Activated naive CD8-positive, alpha-beta T cell treated with anti-CD3 and anti-CD28 coated beads, Interleukin-2, amount 50 U/mL, for 24 hours (primary cell): ENCODE measurements around the gene CIROP.

ENCODE experiments used
- ATAC-seq: fragments of 150-1000 bp; cut with Tn5 transposase; one replicate; pipeline ENCODE4 v1.10.0; 2021
- DNase-seq: peaks from one replicate; pipeline ENCODE4 v3.0.0; 2021
- H3K27ac Mint-ChIP-seq: one replicate; pipeline ENCODE4 v1.8.0; 2021; ENCODE audit warnings: mild to moderate bottlenecking, mixed read lengths
- H3K27me3 Mint-ChIP-seq: one replicate; pipeline ENCODE4 v1.8.0; 2021; ENCODE audit warnings: mixed read lengths
- H3K36me3 Mint-ChIP-seq: one replicate; pipeline ENCODE4 v1.8.0; 2021; ENCODE audit warnings: low read depth, mixed read lengths
- H3K4me1 Mint-ChIP-seq: one replicate; pipeline ENCODE4 v1.8.0; 2021; ENCODE audit warnings: mixed read lengths
- H3K4me3 Mint-ChIP-seq: one replicate; pipeline ENCODE4 v1.8.0; 2021; ENCODE audit warnings: mild to moderate bottlenecking, moderate library complexity, mixed read lengths
- H3K9me3 Mint-ChIP-seq: one replicate; pipeline ENCODE4 v1.8.0; 2021; ENCODE audit warnings: mixed read lengths

The CIROP gene

GRCh38 chr14:23079716-23080115 lies 25.1 kb downstream of the CIROP start:
- H3K4me1 Mint-ChIP-seq = peaks cover 6% of the 10 kb centered on the region
- peaks cover 54% of the 10 kb centered on the region for H3K36me3 Mint-ChIP-seq
- no peak overlapping the region for H3K4me3 Mint-ChIP-seq
- no peaks in the 10 kb centered on the region for H3K27me3 Mint-ChIP-seq
- H3K9me3 Mint-ChIP-seq = no peaks in the 10 kb centered on the region
- ATAC-seq = no peak
- no peak for DNase-seq
- H3K27ac Mint-ChIP-seq = peak overlapping the region; percentile 8

GRCh38 chr14:23078692-23079116 lies 26.1 kb downstream of the CIROP start:
- DNase-seq = no peak
- Mint-ChIP-seq H3K9me3 (no peaks in the 10 kb centered on the region), H3K4me3 (no peak overlapping the region), H3K27ac (no peak overlapping the region), H3K36me3 (peaks cover 57% of the 10 kb centered on the region), H3K4me1 (peaks cover 3% of the 10 kb centered on the region), H3K27me3 (no peaks in the 10 kb centered on the region)
- peak; percentile 43 for ATAC-seq

- no peaks in the 10 kb centered on the region for H3K9me3 Mint-ChIP-seq
- no peak overlapping the region for H3K4me3 Mint-ChIP-seq
- peaks cover 3% of the 10 kb centered on the region for H3K4me1 Mint-ChIP-seq
- H3K27me3 Mint-ChIP-seq = no peaks in the 10 kb centered on the region
- peaks cover 57% of the 10 kb centered on the region for H3K36me3 Mint-ChIP-seq
- no peak for ATAC-seq
- peak overlapping the region; percentile 8 for H3K27ac Mint-ChIP-seq
- no peak for DNase-seq
These were observed 26.8 kb downstream of the CIROP start for GRCh38 chr14:23077962-23078361.

GRCh38 chr14:23076785-23077408 lies 27.9 kb downstream of the CIROP start:
- DNase-seq (peak; percentile 28), ATAC-seq (no peak)
- Mint-ChIP-seq H3K27me3 (no peaks in the 10 kb centered on the region), H3K4me1 (peaks cover 8% of the 10 kb centered on the region), H3K9me3 (no peaks in the 10 kb centered on the region), H3K27ac (no peak overlapping the region), H3K4me3 (no peak overlapping the region), H3K36me3 (peaks cover 62% of the 10 kb centered on the region)

- Mint-ChIP-seq H3K27ac (no peak overlapping the region), H3K27me3 (no peaks in the 10 kb centered on the region), H3K4me1 (peaks cover 22% of the 10 kb centered on the region), H3K9me3 (no peaks in the 10 kb centered on the region), H3K4me3 (no peak overlapping the region), H3K36me3 (peaks cover 54% of the 10 kb centered on the region)
- ATAC-seq (no peak), DNase-seq (no peak)
These were observed 29.9 kb downstream of the CIROP start for GRCh38 chr14:23074906-23075305.

- Mint-ChIP-seq H3K27ac (peak overlapping the region; percentile 96), H3K9me3 (no peaks in the 10 kb centered on the region), H3K4me3 (peak overlapping the region; percentile 96), H3K27me3 (no peaks in the 10 kb centered on the region), H3K4me1 (peaks cover 34% of the 10 kb centered on the region), H3K36me3 (peaks cover 44% of the 10 kb centered on the region)
- ATAC-seq (no peak), DNase-seq (no peak)
These were observed 32.8 kb downstream of the CIROP start for GRCh38 chr14:23071921-23072539.

GRCh38 chr14:23071244-23071920 lies 33.4 kb downstream of the CIROP start:
- H3K27me3 Mint-ChIP-seq = no peaks in the 10 kb centered on the region
- no peaks in the 10 kb centered on the region for H3K9me3 Mint-ChIP-seq
- H3K27ac Mint-ChIP-seq = peak overlapping the region; percentile 96
- peak overlapping the region; percentile 96 for H3K4me3 Mint-ChIP-seq
- peak; percentile 96 for ATAC-seq
- peaks cover 45% of the 10 kb centered on the region for H3K36me3 Mint-ChIP-seq
- peak; percentile 80 for DNase-seq
- H3K4me1 Mint-ChIP-seq = peaks cover 34% of the 10 kb centered on the region

GRCh38 chr14:23070262-23071129 lies 34.3 kb downstream of the CIROP start:
- H3K9me3 Mint-ChIP-seq = no peaks in the 10 kb centered on the region

GRCh38 chr14:23069413-23069806 lies 35.4 kb downstream of the CIROP start:
- H3K27ac Mint-ChIP-seq = peak overlapping the region; percentile 74
- no peaks in the 10 kb centered on the region for H3K9me3 Mint-ChIP-seq
- DNase-seq = no peak
- no peak for ATAC-seq
- peaks cover 51% of the 10 kb centered on the region for H3K36me3 Mint-ChIP-seq
- peak overlapping the region; percentile 96 for H3K4me3 Mint-ChIP-seq
- H3K27me3 Mint-ChIP-seq = no peaks in the 10 kb centered on the region
- H3K4me1 Mint-ChIP-seq = peaks cover 41% of the 10 kb centered on the region

More at GRCh38 chr14:23070262-23071129, 34.3 kb downstream of the CIROP start:
- Mint-ChIP-seq H3K36me3 (peaks cover 50% of the 10 kb centered on the region), H3K27ac (peak overlapping the region; percentile 96), H3K4me3 (peak overlapping the region; percentile 96), H3K4me1 (peaks cover 40% of the 10 kb centered on the region), H3K27me3 (no peaks in the 10 kb centered on the region)
- DNase-seq (no peak), ATAC-seq (no peak)

- Mint-ChIP-seq H3K36me3 (peaks cover 51% of the 10 kb centered on the region), H3K9me3 (no peaks in the 10 kb centered on the region), H3K27me3 (no peaks in the 10 kb centered on the region), H3K4me3 (peak overlapping the region; percentile 61), H3K4me1 (peaks cover 41% of the 10 kb centered on the region), H3K27ac (peak overlapping the region; percentile 74)
- peak; percentile 85 for ATAC-seq
- peak; percentile 71 for DNase-seq
These were observed 35.9 kb downstream of the CIROP start for GRCh38 chr14:23068789-23069412.

GRCh38 chr14:23067847-23068788 lies 36.7 kb downstream of the CIROP start:
- peak overlapping the region; percentile 74 for H3K27ac Mint-ChIP-seq
- H3K9me3 Mint-ChIP-seq = no peaks in the 10 kb centered on the region
- H3K4me3 Mint-ChIP-seq = peak overlapping the region; percentile 61
- H3K27me3 Mint-ChIP-seq = no peaks in the 10 kb centered on the region
- ATAC-seq (no peak), DNase-seq (no peak)
- peaks cover 41% of the 10 kb centered on the region for H3K4me1 Mint-ChIP-seq
- H3K36me3 Mint-ChIP-seq = peaks cover 56% of the 10 kb centered on the region

GRCh38 chr14:23066855-23067744 lies 37.7 kb downstream of the CIROP start:
- H3K4me1 Mint-ChIP-seq = peaks cover 38% of the 10 kb centered on the region
- no peaks in the 10 kb centered on the region for H3K9me3 Mint-ChIP-seq
- no peak overlapping the region for H3K27ac Mint-ChIP-seq
- DNase-seq (no peak), ATAC-seq (no peak)
- H3K36me3 Mint-ChIP-seq = peaks cover 63% of the 10 kb centered on the region
- no peaks in the 10 kb centered on the region for H3K27me3 Mint-ChIP-seq
- H3K4me3 Mint-ChIP-seq = no peak overlapping the region
